ENCODE results near the gene PTCH1. TPM values are rescaled to one million over a fixed set of nuclear protein-coding genes. Genes with fewer than 3 reads are reported as not detected.

PTCH1 gene
- total and polyA plus RNA-seq, 10 of the 15 experiments (the other 5 are each of a cell fraction or from before 2014, with no cell fraction given): 0.16 to 6.1 (median 2.6) TPM

DNA sequence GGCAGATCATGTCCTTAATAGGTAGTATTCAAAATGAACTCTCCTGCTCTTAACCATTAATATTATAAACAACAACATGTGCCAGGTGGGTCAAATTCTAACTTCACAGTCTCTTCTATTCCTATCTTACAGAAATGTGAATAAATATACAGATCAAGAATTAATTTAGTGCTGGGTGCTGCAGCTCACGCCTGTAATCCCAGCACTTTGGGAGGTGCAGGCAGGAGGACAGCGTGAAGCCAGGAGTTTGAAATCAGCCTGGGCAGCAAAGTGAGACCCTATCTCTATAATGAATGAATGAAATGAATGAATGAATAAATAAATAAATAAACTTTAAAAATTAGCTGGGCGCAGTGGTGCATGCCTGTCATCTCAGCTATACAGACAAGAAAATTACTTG, 34.1 kb downstream of the PTCH1 start:
- Histone ChIP-seq H3K79me2 (ENCODE audit: control insufficient read depth, insufficient read depth, low read length) (no peaks in the 10 kb centered on the region), H3K9me3 (replicated peaks; ENCODE audit: control insufficient read depth, insufficient read depth, low read length) (no peaks in the 10 kb centered on the region), H3K4me2 (ENCODE audit: control insufficient read depth, insufficient read depth) (no peak overlapping the region), H3K4me3 (no peak overlapping the region), H4K20me1 (ENCODE audit: control insufficient read depth, insufficient read depth) (no peaks in the 10 kb centered on the region), H3K9ac (ENCODE audit: control insufficient read depth, insufficient read depth, low read length) (no peak overlapping the region), H2AFZ (ENCODE audit: control insufficient read depth, low read depth, low read length) (no peak overlapping the region), H3K27me3 (replicated peaks in 1 of 2; ENCODE audit: control insufficient read depth in 2 of 2, insufficient read depth in 2 of 2, low read length in 1 of 2) (no peaks in the 10 kb centered on the region), H3K4me1 (ENCODE audit: control insufficient read depth, insufficient read depth, low read length) (no peaks in the 10 kb centered on the region; the same call in 1 of the 2 replicates), H3K36me3 (ENCODE audit: control insufficient read depth in 2 of 2, insufficient read depth in 2 of 2, low read length in 1 of 2) (peaks cover 1 to 12% of the 10 kb centered on the region in 2 experiments; a peak in 2 of 4 replicates), H3K27ac (ENCODE audit: control insufficient read depth, insufficient read depth) (no peak overlapping the region)
- ATAC-seq (no peak), DNase-seq (ENCODE audit: low read depth, low spot score) (no peak), FAIRE-seq (no peak)
- no peak for TF ChIP-seq POU2F2 (IDR thresholded peaks at IDR 0.05; ENCODE audit: borderline replicate concordance, low read depth, low read length)
- TF ChIP-seq, protein P1, sequence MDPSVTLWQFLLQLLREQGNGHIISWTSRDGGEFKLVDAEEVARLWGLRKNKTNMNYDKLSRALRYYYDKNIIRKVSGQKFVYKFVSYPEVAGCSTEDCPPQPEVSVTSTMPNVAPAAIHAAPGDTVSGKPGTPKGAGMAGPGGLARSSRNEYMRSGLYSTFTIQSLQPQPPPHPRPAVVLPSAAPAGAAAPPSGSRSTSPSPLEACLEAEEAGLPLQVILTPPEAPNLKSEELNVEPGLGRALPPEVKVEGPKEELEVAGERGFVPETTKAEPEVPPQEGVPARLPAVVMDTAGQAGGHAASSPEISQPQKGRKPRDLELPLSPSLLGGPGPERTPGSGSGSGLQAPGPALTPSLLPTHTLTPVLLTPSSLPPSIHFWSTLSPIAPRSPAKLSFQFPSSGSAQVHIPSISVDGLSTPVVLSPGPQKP (IDR thresholded peaks at IDR 0.05; ENCODE audit: low read depth, low read length): no peak
- TF ChIP-seq, protein P2, sequence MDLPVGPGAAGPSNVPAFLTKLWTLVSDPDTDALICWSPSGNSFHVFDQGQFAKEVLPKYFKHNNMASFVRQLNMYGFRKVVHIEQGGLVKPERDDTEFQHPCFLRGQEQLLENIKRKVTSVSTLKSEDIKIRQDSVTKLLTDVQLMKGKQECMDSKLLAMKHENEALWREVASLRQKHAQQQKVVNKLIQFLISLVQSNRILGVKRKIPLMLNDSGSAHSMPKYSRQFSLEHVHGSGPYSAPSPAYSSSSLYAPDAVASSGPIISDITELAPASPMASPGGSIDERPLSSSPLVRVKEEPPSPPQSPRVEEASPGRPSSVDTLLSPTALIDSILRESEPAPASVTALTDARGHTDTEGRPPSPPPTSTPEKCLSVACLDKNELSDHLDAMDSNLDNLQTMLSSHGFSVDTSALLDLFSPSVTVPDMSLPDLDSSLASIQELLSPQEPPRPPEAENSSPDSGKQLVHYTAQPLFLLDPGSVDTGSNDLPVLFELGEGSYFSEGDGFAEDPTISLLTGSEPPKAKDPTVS (IDR thresholded peaks at IDR 0.05; ENCODE audit: low read depth, low read length): no peak
- no peak for TF ChIP-seq RUNX3 (IDR thresholded peaks at IDR 0.05; ENCODE audit: low read length)
- TF ChIP-seq, protein P3, sequence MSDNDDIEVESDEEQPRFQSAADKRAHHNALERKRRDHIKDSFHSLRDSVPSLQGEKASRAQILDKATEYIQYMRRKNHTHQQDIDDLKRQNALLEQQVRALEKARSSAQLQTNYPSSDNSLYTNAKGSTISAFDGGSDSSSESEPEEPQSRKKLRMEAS (IDR thresholded peaks at IDR 0.05; ENCODE audit: low read depth, low read length): no peak
- no peak for TF ChIP-seq TAF1 (IDR thresholded peaks at IDR 0.05; ENCODE audit: borderline replicate concordance, low read depth, low read length)
- no peak for TF ChIP-seq MTA2 (IDR thresholded peaks at IDR 0.05; ENCODE audit: low read depth)
- ChIA-PET RAD21 (ENCODE audit: unreplicated experiment) (interaction anchor here (1.2 to 2.1 kb wide), 2 partner anchors 20 to 27 kb away, joined by 3 to 12 read pairs; no protein-coding TSS in a partner anchor), POLR2A (interaction anchor here (1.1 kb wide), 1 partner anchor 11 kb away, joined by 4 read pairs; no protein-coding TSS in a partner anchor), SMC1A (ENCODE audit: uncharacterized antibody, unreplicated experiment) (interaction anchor here (1.3 to 2.3 kb wide), 5 partner anchors 8 to 64 kb away, joined by 3 to 10 read pairs (median 5); no protein-coding TSS in a partner anchor), CTCF (interaction anchor here (1.0 to 1.4 kb wide), 3 partner anchors 8 to 29 kb away, joined by 3 to 5 read pairs (median 4); no protein-coding TSS in a partner anchor)
- intact Hi-C loops (cut with micrococcal nuclease; ENCODE audit: unreplicated experiment) (no loop called here), in situ Hi-C loops (cut with MboI) (no loop called here)
- BruUV-seq (replicated peaks): no TSS peak
- 100% methylated on average over 3 of the region's 3 CpGs for WGBS (ENCODE audit: insufficient coverage, insufficient replicate concordance, low lambda C conversion rate, missing lambda C conversion rate)

Data from GM12878 (cell line).